GM18505 (cell line): ENCODE data around the gene MYL10.

Experiments used
- ATAC-seq: cut with Tn5 transposase; IDR thresholded peaks from one replicate; pipeline ENCODE4 v1.9.1; 2021; ENCODE audit not compliant: unreplicated experiment
- POLR2A ChIP-seq: IDR thresholded peaks from 4 replicates; pipeline ENCODE4 v1.6.1; 2011; ENCODE audit warnings: borderline replicate concordance; ENCODE audit not compliant: insufficient read depth, insufficient read length; ENCODE audit errors: extremely low read depth

Gene MYL10

DNA sequence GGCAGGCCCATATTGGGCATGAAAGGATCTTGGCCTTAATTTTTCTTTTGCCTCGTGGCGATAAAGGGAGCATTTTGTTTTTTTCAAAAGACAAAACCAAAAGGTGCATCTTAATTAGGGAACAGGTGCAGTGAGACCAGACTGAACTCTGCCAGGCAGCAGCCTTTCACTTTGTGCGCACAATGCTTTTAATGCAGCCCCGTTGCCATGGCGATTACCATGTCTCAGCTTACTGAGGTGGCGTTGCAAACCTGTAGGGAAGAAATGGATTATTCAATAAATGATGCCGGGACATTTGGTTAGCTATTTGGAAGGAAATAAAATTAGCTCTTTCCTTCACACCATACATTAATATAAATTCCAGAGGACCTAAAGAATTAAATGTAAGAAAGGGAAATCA, 61.9 kb downstream of the MYL10 start:
- TF ChIP-seq POLR2A, result no peak
- ATAC-seq, result no peak

DNA sequence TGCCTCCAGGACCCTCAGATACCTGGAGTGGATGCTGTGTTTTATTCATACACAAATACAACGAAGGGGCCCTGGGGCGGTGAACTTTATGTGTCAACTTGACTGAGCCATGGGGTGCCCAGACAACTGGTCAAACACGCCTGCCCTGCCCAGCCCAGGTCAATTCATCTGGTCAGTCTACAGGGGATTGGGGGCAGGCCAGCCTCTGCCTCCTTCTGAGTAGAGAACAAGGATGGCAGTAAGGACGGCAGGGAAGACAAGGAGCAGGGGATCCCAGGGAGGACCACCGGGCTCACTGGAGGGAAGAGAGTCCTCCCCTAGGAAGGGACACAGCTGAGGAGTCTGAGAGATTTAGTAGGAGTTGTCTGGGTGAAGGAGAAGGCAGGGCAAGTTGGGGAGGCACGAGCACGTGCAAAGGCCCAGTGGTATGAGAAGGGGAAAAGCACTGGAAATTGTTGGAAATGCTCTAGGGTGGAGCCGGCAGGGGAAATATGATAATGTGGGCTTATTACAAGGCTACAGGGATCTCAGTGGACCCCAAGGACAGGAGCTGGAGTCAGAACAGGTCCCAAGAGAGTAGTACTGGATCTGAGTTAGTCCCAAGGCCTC, 63.4 kb downstream of the MYL10 start:
- ATAC-seq, result no peak

GRCh38 chr7:101564778-101565211, 64.3 kb downstream of the MYL10 start:
- ATAC-seq, result no peak
- no peak for TF ChIP-seq POLR2A

More for the DNA sequence above, 63.4 kb downstream of the MYL10 start:
- TF ChIP-seq POLR2A, result no peak

DNA sequence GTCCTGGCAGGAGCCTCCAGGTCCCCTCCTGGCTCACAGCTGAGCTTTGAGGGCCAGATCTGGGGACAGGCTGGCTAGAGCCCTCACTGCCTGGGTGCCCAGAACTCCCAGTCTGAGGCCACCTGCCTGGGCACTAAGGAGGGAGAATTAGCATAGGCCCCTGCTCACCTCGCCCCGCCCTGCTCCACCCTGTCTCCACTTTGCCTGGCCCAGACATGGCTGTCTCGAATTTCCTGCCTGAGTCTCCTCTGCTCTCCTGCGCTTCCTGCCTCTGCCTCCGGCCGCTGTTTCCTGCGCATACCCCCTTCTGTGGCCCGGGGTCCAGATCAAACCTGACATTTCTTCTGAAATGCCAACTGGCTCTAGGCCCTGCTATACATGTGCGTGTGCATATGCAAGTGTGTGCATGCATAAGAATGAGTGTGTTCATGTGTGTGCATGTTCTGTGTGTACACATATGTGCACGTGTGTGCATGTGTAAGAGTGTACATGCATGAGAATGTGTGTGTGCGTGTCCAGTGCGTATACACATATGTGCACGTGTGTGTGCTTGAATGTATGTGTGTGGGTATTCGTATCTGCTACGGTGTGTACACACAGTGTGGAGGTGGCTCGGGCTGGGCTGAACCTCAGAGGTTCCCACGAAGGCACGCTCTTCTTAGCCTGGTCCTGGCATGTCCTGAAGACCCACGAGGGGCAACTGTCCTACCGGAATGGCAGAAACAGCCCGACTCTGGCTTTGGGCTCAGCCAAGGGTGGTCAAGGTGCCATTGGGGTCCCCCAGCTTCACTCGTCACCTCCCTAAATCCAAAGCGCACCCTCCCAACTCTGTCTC, 64.9 kb downstream of the MYL10 start:
- ATAC-seq, result no peak

More for the DNA sequence above, 64.9 kb downstream of the MYL10 start:
- TF ChIP-seq POLR2A, result no peak
